Subcutaneous abdominal adipose tissue (tissue), 5 donors: Measurements from ENCODE around the gene UMAD1.

Source experiments
- H3K27ac ChIP-seq: one replicate; pipeline ENCODE4 v1.7.0; 2013; ENCODE audit warnings: low read depth, mild to moderate bottlenecking, inconsistent platforms, low read length, moderate library complexity
- H3K27me3 ChIP-seq, 5 donors: one replicate each; pipeline ENCODE4 v1.7.0; 2013; ENCODE audit warnings: low read length in 5 of 5, inconsistent platforms in 1 of 5; ENCODE audit not compliant: control insufficient read depth in 5 of 5, insufficient read depth in 4 of 5
- H3K36me3 ChIP-seq, 5 donors: one replicate each; pipeline ENCODE4 v1.7.0; 2013; ENCODE audit warnings: low read length in 5 of 5; ENCODE audit not compliant: control insufficient read depth in 5 of 5, insufficient read depth in 5 of 5
- H3K4me1 ChIP-seq, 5 donors: one replicate each; pipeline ENCODE4 v1.7.0; 2013; ENCODE audit warnings: low read length in 5 of 5, mild to moderate bottlenecking in 3 of 5, moderate library complexity in 1 of 5; ENCODE audit not compliant: control insufficient read depth in 5 of 5, insufficient read depth in 5 of 5
- H3K4me3 ChIP-seq, 5 donors: one replicate each; pipeline ENCODE4 v1.7.0; 2013; ENCODE audit warnings: low read length in 5 of 5, low read depth in 1 of 5
- H3K9ac ChIP-seq, 5 donors: one replicate each; pipeline ENCODE4 v1.7.0; 2013; ENCODE audit warnings: low read length in 5 of 5, mild to moderate bottlenecking in 4 of 5, moderate library complexity in 3 of 5
- H3K9me3 ChIP-seq, 5 donors: one replicate each; pipeline ENCODE4 v1.7.0; 2013; ENCODE audit warnings: low read length in 5 of 5; ENCODE audit not compliant: control insufficient read depth in 5 of 5
- donor health status: healthy.
- donor health status: healthy.
- donor health status: healthy.
- donor health status: healthy.
- donor health status: healthy.

Gene UMAD1

DNA sequence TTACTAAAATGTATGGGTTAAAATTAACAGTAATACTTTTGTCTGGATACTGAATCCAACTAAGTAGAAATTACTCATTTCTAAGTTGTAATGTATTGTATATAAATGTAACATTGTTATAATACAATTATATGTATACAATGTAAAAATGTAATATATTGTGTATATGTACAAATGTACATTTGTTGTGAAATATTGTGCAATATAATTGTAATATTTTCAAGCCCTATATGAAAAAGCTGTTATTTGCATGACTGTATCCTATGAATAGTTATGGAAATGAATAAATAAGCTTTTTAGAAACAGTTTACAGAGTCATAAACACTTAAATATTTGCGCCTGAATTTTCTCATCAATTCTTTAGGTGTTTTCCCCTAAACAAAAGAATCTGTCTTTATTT is 20.3 kb upstream of the UMAD1 start:
- no peak overlapping the region for H3K4me3 ChIP-seq
- H3K27me3 ChIP-seq: peaks cover 0 to 4% (median 0%) of the 10 kb centered on the region in 5 donors
- no peaks in the 10 kb centered on the region for H3K36me3 ChIP-seq
- H3K9me3 ChIP-seq: no peaks in the 10 kb centered on the region
- no peak overlapping the region for H3K27ac ChIP-seq
- H3K9ac ChIP-seq: no peak overlapping the region
- H3K4me1 ChIP-seq: no peaks in the 10 kb centered on the region

DNA sequence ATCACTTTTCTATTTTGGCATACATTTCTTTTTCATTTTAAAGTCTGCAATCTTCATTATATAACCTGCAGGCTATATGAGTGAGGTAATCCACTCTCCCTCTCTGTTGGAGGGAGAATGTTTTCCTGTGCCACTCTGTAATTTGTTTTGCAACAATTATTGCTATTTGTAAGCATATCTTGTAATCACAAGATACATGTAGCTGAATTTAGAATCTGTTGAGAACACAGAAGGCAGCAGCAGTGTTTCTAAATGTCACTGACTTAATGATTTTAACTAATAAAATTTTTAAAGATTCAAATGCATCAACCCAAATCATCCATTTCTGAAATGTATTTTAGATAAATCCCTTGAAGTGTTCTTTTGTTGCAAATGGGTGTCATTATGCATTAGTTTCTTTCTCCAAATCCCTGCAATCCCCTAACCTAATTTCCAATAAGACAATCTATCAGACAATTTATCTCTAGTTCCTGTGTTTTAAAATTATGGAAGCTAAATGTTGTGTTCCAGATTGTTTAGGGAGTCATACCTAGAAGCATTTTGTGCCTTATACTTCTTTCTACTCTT is 19.8 kb upstream of the UMAD1 start:
- Histone ChIP-seq H3K27me3 (peaks cover 0 to 4% (median 0%) of the 10 kb centered on the region in 5 donors), H3K4me3 (no peak overlapping the region), H3K9me3 (no peaks in the 10 kb centered on the region), H3K4me1 (no peaks in the 10 kb centered on the region), H3K36me3 (no peaks in the 10 kb centered on the region), H3K27ac (no peak overlapping the region), H3K9ac (no peak overlapping the region)

GRCh38 chr7:7628476-7628875 is 12.1 kb upstream of the UMAD1 start:
- H3K27me3 ChIP-seq: peaks cover 0 to 2% (median 0%) of the 10 kb centered on the region in 5 donors

GRCh38 chr7:7630626-7631329 is 9.8 kb upstream of the UMAD1 start:
- H3K4me3 ChIP-seq: no peak overlapping the region
- H3K9me3 ChIP-seq: peaks cover 0 to 6% (median 0%) of the 10 kb centered on the region in 5 donors
- H3K27me3 ChIP-seq: peaks cover 0 to 2% (median 0%) of the 10 kb centered on the region in 5 donors
- no peak overlapping the region for H3K9ac ChIP-seq
- H3K27ac ChIP-seq: no peak overlapping the region
- H3K4me1 ChIP-seq: no peaks in the 10 kb centered on the region
- H3K36me3 ChIP-seq: peaks cover 0 to 6% (median 0%) of the 10 kb centered on the region in 5 donors

More at GRCh38 chr7:7628476-7628875, 12.1 kb upstream of the UMAD1 start:
- Histone ChIP-seq H3K27ac (no peak overlapping the region), H3K9ac (no peak overlapping the region), H3K9me3 (peaks cover 0 to 6% (median 0%) of the 10 kb centered on the region in 5 donors), H3K4me3 (no peak overlapping the region), H3K36me3 (no peaks in the 10 kb centered on the region), H3K4me1 (no peaks in the 10 kb centered on the region)

- Histone ChIP-seq H3K36me3 (peaks cover 0 to 9% (median 2%) of the 10 kb centered on the region in 5 donors), H3K9me3 (no peaks in the 10 kb centered on the region), H3K27me3 (no peaks in the 10 kb centered on the region), H3K4me3 (peak overlapping the region; percentile 80 to 100 (median 97)), H3K27ac (peak overlapping the region; percentile 93), H3K9ac (peak overlapping the region in 4 of 5 donors; percentile 22 to 86 (median 77)), H3K4me1 (peaks cover 2 to 23% (median 22%) of the 10 kb centered on the region in 5 donors)
Measured at GRCh38 chr7:7639421-7639820, 1.1 kb upstream of the UMAD1 start.

- peaks cover 2 to 23% (median 22%) of the 10 kb centered on the region in 5 donors for H3K4me1 ChIP-seq
- H3K9me3 ChIP-seq: no peaks in the 10 kb centered on the region
- H3K4me3 ChIP-seq: peak overlapping the region; percentile 80 to 100 (median 97)
- peaks cover 0 to 9% (median 2%) of the 10 kb centered on the region in 5 donors for H3K36me3 ChIP-seq
- peak overlapping the region; percentile 22 to 86 (median 75) for H3K9ac ChIP-seq
- H3K27me3 ChIP-seq: no peaks in the 10 kb centered on the region
- peak overlapping the region; percentile 93 for H3K27ac ChIP-seq
Measured at GRCh38 chr7:7639847-7640220, 718 bp upstream of the UMAD1 start.

DNA sequence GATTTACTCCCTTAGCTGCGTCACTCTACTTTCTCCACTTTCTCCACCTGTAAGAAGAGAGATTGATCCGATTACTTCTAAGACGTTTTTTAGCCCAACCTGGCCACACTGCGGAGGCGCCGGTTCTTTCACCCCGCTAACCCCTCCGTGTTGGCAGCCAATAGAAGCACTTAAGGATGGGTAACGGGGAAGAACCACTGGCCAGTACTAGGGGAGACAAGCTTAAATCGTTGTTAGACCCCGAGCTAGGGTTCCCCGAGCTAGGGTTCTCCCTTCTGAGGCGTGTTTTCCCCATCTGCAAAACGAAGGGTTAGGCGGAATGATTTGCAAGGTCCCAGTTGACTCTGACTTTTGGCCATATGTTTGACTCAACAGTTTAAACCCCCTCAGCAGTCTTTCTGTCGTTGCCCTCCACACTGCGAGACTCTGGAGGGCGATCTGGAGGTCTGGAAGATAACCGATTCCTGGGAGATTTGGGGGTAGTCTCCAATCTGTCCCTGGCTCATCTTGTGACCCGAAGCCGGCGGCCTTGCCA is 644 bp downstream of the UMAD1 start:
- Histone ChIP-seq H3K9me3 (no peaks in the 10 kb centered on the region), H3K4me3 (peak overlapping the region; percentile 80 to 99 (median 91)), H3K27ac (peak overlapping the region; percentile 93), H3K36me3 (peaks cover 0 to 5% (median 0%) of the 10 kb centered on the region in 5 donors), H3K9ac (peak overlapping the region; percentile 65 to 94 (median 84)), H3K4me1 (peaks cover 2 to 23% (median 22%) of the 10 kb centered on the region in 5 donors), H3K27me3 (no peaks in the 10 kb centered on the region)

DNA sequence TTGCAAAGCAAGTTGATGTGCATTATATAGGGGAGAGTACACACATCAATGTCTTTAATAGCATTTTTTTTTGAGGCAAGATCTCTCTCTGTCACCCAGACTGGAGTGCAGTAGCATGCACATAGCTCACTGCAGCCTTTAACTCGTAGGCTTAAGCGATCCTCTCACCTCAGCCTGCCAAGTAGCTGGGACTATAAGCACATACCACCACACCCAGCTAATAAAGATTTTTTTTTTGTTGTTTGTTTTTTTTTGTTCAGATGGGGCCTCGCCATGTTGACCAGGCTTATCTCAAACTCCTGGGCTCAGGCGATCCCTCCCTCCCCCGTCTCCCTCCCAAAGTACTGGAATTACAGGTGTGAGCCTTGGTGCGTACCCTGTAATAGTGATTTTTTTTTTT is 1.5 kb downstream of the UMAD1 start:
- no peak overlapping the region for H3K4me3 ChIP-seq
- no peaks in the 10 kb centered on the region for H3K27me3 ChIP-seq
- peaks cover 0 to 4% (median 0%) of the 10 kb centered on the region in 5 donors for H3K36me3 ChIP-seq
- H3K4me1 ChIP-seq: peaks cover 2 to 23% (median 22%) of the 10 kb centered on the region in 5 donors
- no peaks in the 10 kb centered on the region for H3K9me3 ChIP-seq
- no peak overlapping the region for H3K27ac ChIP-seq
- H3K9ac ChIP-seq: no peak overlapping the region

DNA sequence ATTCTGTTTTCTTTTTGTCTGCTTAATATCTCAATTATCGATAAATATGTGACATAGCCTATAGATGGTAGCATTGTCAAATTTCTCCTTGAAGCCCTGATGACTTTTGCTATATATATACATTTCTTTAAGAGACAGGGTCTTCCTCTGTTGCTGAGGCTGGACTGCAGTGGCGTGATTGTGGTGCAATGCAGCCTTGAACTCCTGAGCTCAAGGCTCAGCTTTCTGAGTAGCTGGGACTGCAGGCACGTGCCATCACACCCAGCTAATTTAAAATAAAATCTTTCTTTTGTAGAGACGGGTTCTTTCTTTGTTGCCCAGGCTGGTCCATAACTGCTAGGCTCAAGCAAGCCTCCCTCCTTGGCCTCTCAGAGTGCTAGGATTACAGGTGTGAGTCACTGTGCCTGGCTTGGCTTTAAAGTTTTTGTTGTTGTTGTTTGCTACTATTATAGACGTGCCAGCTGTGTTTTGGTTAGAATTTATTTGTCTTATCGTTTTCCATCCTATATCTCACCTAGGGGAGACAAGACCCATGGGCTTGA is 7.0 kb downstream of the UMAD1 start:
- no peaks in the 10 kb centered on the region for H3K9me3 ChIP-seq
- H3K4me3 ChIP-seq: no peak overlapping the region
- no peaks in the 10 kb centered on the region for H3K36me3 ChIP-seq
- no peaks in the 10 kb centered on the region for H3K27me3 ChIP-seq
- no peaks in the 10 kb centered on the region for H3K4me1 ChIP-seq
- H3K27ac ChIP-seq: no peak overlapping the region
- no peak overlapping the region for H3K9ac ChIP-seq

DNA sequence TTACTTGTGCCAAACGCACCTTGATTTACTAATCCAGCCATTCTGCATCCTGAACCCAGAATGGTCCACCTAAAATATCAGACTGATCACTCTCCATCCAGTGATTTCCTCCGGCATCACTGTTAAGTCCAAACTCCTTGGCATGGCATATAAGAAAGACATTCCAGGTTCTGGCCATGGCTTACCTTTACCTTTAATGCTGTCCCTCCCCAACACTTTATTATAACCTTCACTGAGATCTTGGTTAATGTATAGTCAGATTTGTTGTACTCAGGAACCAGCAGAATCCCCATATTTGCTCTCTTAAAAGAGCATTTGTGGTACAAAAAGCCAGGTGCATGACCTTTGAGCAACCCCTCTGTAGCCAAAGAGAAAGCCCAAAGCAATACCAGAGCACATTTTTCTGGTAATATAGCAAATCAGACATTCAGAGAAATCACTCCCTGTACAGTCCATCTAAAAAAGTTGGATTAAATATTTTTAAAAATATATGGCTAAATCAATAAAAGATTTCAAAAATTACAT is 10.2 kb downstream of the UMAD1 start:
- Histone ChIP-seq H3K9ac (no peak overlapping the region), H3K4me1 (peaks cover 0 to 7% (median 0%) of the 10 kb centered on the region in 5 donors), H3K4me3 (no peak overlapping the region), H3K27ac (no peak overlapping the region), H3K27me3 (no peaks in the 10 kb centered on the region), H3K9me3 (no peaks in the 10 kb centered on the region), H3K36me3 (no peaks in the 10 kb centered on the region)
